ENCODE data around the gene CDK10.
"Not testable (repeated sequence)": the region's sequence is repeated elsewhere in the genome, so short reads cannot be mapped to it uniquely, and the experiment has no call there.

Gene CDK10

GRCh38 chr16:89691986-89692569, 5.6 kb downstream of the CDK10 start:
- FAIRE-seq (no peak), DNase-seq (ENCODE audit: insufficient read length) (no peak)
- TF ChIP-seq POLR2AphosphoS5 (IDR thresholded peaks at IDR 0.05; ENCODE audit: low read depth, low read length): no peak
- no peak for TF ChIP-seq TAF1 (IDR thresholded peaks at IDR 0.05; ENCODE audit: borderline replicate concordance, low read depth, low read length)
- TF ChIP-seq POLR2A (IDR thresholded peaks at IDR 0.05; ENCODE audit: low read depth, low read length): no peak; the same call in 1 of the 2 replicates

- FAIRE-seq (no peak), DNase-seq (ENCODE audit: insufficient read length) (no peak)
- no peak for TF ChIP-seq POLR2A (IDR thresholded peaks at IDR 0.05; ENCODE audit: low read depth, low read length)
- TF ChIP-seq TAF1 (IDR thresholded peaks at IDR 0.05; ENCODE audit: borderline replicate concordance, low read depth, low read length): no peak
- TF ChIP-seq POLR2AphosphoS5 (IDR thresholded peaks at IDR 0.05; ENCODE audit: low read depth, low read length): no peak
These were observed 6.8 kb downstream of the CDK10 start for GRCh38 chr16:89693289-89693731.

- TF ChIP-seq TAF1 (IDR thresholded peaks at IDR 0.05; ENCODE audit: borderline replicate concordance, low read depth, low read length) (no peak), POLR2A (IDR thresholded peaks at IDR 0.05; ENCODE audit: low read depth, low read length) (no peak)
- no peak for DNase-seq (ENCODE audit: insufficient read length)
- FAIRE-seq: no peak
These were observed 7.7 kb downstream of the CDK10 start for GRCh38 chr16:89693931-89694783.

- FAIRE-seq; DNase-seq (ENCODE audit: insufficient read length): not testable (repeated sequence)
These were observed 8.2 kb downstream of the CDK10 start for GRCh38 chr16:89694784-89695085.

- no peak for FAIRE-seq
- DNase-seq (ENCODE audit: insufficient read length): no peak
These were observed 8.8 kb downstream of the CDK10 start for GRCh38 chr16:89695086-89695874.

GRCh38 chr16:89695875-89696669, 9.6 kb downstream of the CDK10 start:
- DNase-seq (ENCODE audit: insufficient read length): no peak
- FAIRE-seq: no peak
- no peak for TF ChIP-seq POLR2A (IDR thresholded peaks at IDR 0.05; ENCODE audit: low read depth, low read length)
- TF ChIP-seq POLR2AphosphoS5 (IDR thresholded peaks at IDR 0.05; ENCODE audit: low read depth, low read length): no peak
- TF ChIP-seq TAF1 (IDR thresholded peaks at IDR 0.05; ENCODE audit: borderline replicate concordance, low read depth, low read length): no peak

More at GRCh38 chr16:89695086-89695874, 8.8 kb downstream of the CDK10 start:
- TF ChIP-seq TAF1 (IDR thresholded peaks at IDR 0.05; ENCODE audit: borderline replicate concordance, low read depth, low read length) (no peak), POLR2A (IDR thresholded peaks at IDR 0.05; ENCODE audit: low read depth, low read length) (0 out of 2 replicates have a peak, but pooled peaks have one; percentile 11), POLR2AphosphoS5 (IDR thresholded peaks at IDR 0.05; ENCODE audit: low read depth, low read length) (no peak)

GRCh38 chr16:89696670-89697128, 10.2 kb downstream of the CDK10 start:
- TF ChIP-seq POLR2AphosphoS5 (IDR thresholded peaks at IDR 0.05; ENCODE audit: low read depth, low read length) (no peak), TAF1 (IDR thresholded peaks at IDR 0.05; ENCODE audit: borderline replicate concordance, low read depth, low read length) (no peak), POLR2A (IDR thresholded peaks at IDR 0.05; ENCODE audit: low read depth, low read length) (no peak)
- FAIRE-seq: no peak

GRCh38 chr16:89697161-89697615, 10.7 kb downstream of the CDK10 start:
- FAIRE-seq (no peak), DNase-seq (ENCODE audit: insufficient read length) (no peak)
- TF ChIP-seq POLR2AphosphoS5 (IDR thresholded peaks at IDR 0.05; ENCODE audit: low read depth, low read length) (no peak), TAF1 (IDR thresholded peaks at IDR 0.05; ENCODE audit: borderline replicate concordance, low read depth, low read length) (no peak), POLR2A (IDR thresholded peaks at IDR 0.05; ENCODE audit: low read depth, low read length) (no peak)

More at GRCh38 chr16:89696670-89697128, 10.2 kb downstream of the CDK10 start:
- DNase-seq (ENCODE audit: insufficient read length): peak; percentile 77

GRCh38 chr16:89697616-89698331, 11.3 kb downstream of the CDK10 start:
- TF ChIP-seq POLR2AphosphoS5 (IDR thresholded peaks at IDR 0.05; ENCODE audit: low read depth, low read length): no peak
- no peak for TF ChIP-seq POLR2A (IDR thresholded peaks at IDR 0.05; ENCODE audit: low read depth, low read length)
- no peak for TF ChIP-seq TAF1 (IDR thresholded peaks at IDR 0.05; ENCODE audit: borderline replicate concordance, low read depth, low read length)
- no peak for FAIRE-seq
- no peak for DNase-seq (ENCODE audit: insufficient read length)

- FAIRE-seq; DNase-seq (ENCODE audit: insufficient read length): not testable (repeated sequence)
These were observed 12.2 kb downstream of the CDK10 start for GRCh38 chr16:89698717-89699116.

GRCh38 chr16:89699629-89700099, 13.2 kb downstream of the CDK10 start:
- FAIRE-seq; DNase-seq (ENCODE audit: insufficient read length): not testable (repeated sequence)

Measured in GM12892 (cell line).